H1 (cell line): ENCODE results near the gene GNG11. TPM values are rescaled to one million over a fixed set of nuclear protein-coding genes. Genes with fewer than 3 reads are reported as not detected.

Experiments used
- ASH2L ChIP-seq: fragments of 200-600, 300-600 bp; sonication (generic); IDR thresholded peaks from one replicate; pipeline ENCODE4 v1.7.1; 2017; ENCODE audit warnings: low read length
- KDM5A ChIP-seq: fragments of 200-600 bp; IDR thresholded peaks from 2 replicates; pipeline ENCODE4 v1.7.1; 2012; ENCODE audit warnings: mild to moderate bottlenecking, low read length, inconsistent platforms, mixed read lengths
- POU5F1 ChIP-seq: IDR thresholded peaks from 2 replicates; pipeline ENCODE4 v1.6.1; 2011; ENCODE audit warnings: low read depth, mild to moderate bottlenecking, low read length, moderate library complexity
- SP4 ChIP-seq: IDR thresholded peaks from 2 replicates; pipeline ENCODE4 v1.6.1; 2012; ENCODE audit warnings: low read length, inconsistent platforms
- SUZ12 ChIP-seq: fragments of 200-600 bp; sonication (generic); IDR thresholded peaks from 2 replicates; pipeline ENCODE4 v1.6.1; 2012; ENCODE audit warnings: mild to moderate bottlenecking, inconsistent platforms, low read length, moderate library complexity, mixed read lengths
- polyA plus RNA-seq, 7 experiments: library from polyadenylated mRNA; depleted of rRNA in 3 of 7; stranded (reverse) in 5 of 7; unstranded in 2 of 7; fragments of >200 nt in 5 of 7; fragments of 200-250 nt in 2 of 7; gene quantifications; 1 replicate in 5 of 7; 2 replicates in 1 of 7; 4 replicates in 1 of 7; pipeline versions ENCODE4 v1.2.1 to v1.2.3, GENCODE V29; 2011 to 2013; ENCODE audit warnings: missing spikeins in 2 of 7, mixed read lengths in 2 of 7
- total RNA-seq: library from RNA; stranded (reverse); fragmentation: NEBNext Ultra II Directional; extraction: Animal tissue kit (Norgen Biotek cat#: 25700); gene quantifications from 2 replicates; pipeline ENCODE4 v1.2.1, GENCODE V29; 2021
- TF ChIP-seq, protein P1 (sequence below): IDR thresholded peaks from 2 replicates; pipeline ENCODE4 v1.6.1; 2012; ENCODE audit warnings: low read length, inconsistent platforms

Gene GNG11
- total and polyA plus RNA-seq, 2 of the 8 experiments (the other 6 are each of a cell fraction or from before 2014, with no cell fraction given): 0.38 to 1.3 TPM

DNA sequence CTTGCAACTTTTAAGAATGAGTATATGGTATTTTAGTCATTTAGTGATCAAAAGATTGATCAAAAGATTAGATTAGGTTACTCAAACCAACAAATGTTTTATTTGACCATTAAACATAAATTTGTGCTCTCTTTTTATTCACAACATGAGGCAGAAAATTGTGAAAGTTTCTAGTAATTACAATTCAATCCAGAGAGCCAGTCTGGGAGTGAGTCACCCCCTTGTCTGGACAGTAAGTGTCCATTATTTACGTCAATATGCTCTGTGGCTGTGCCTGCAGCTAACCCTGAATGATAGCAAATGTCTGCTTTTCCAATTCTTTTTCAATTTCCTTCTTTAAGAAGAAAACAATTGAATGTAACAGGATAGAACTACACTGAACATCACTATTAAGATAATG is 27.9 kb downstream of the GNG11 start (continued):
- TF ChIP-seq ASH2L (no peak), SUZ12 (no peak), KDM5A (no peak), SP4 (no peak), POU5F1 (no peak)
- TF ChIP-seq, protein P1, sequence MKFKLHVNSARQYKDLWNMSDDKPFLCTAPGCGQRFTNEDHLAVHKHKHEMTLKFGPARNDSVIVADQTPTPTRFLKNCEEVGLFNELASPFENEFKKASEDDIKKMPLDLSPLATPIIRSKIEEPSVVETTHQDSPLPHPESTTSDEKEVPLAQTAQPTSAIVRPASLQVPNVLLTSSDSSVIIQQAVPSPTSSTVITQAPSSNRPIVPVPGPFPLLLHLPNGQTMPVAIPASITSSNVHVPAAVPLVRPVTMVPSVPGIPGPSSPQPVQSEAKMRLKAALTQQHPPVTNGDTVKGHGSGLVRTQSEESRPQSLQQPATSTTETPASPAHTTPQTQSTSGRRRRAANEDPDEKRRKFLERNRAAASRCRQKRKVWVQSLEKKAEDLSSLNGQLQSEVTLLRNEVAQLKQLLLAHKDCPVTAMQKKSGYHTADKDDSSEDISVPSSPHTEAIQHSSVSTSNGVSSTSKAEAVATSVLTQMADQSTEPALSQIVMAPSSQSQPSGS: no peak
